WTC11 (cell line): Measurements from ENCODE around the gene NDUFS3. TPM values are rescaled to one million over a fixed set of nuclear protein-coding genes. Genes with fewer than 3 reads are reported as not detected.

Source experiments
- ATAC-seq: fragments of 200-7000 bp; cut with Tn5 transposase; 2 replicates; pipeline ENCODE4 v1.10.0; 2021; ENCODE audit warnings: mild to moderate bottlenecking, moderate library complexity
- CTCF ChIA-PET: fragments of 300-600 bp; sonication (Branson Sonifier 250); formaldehyde crosslinking; loops from one replicate; lab custom pipeline; 2021; ENCODE audit warnings: antibody characterized with exemption; lab: Charles Lee
- POLR2A ChIA-PET: fragments of 350-600 bp; sonication (Branson Sonifier 250); formaldehyde crosslinking; loops from one replicate; lab custom pipeline; 2021; ENCODE audit warnings: antibody characterized with exemption; lab: Charles Lee
- DNase-seq: peaks from one replicate; pipeline ENCODE4 v3.0.0; 2021; ENCODE audit warnings: low spot score
- H3K27ac Mint-ChIP-seq: 2 replicates; pipeline ENCODE4 v1.8.0; 2021; ENCODE audit warnings: mixed read lengths
- H3K27me3 Mint-ChIP-seq: 2 replicates; pipeline ENCODE4 v1.8.0; 2021; ENCODE audit warnings: low read depth, mild to moderate bottlenecking, moderate library complexity, mixed read lengths
- H3K36me3 Mint-ChIP-seq: 2 replicates; pipeline ENCODE4 v1.8.0; 2021; ENCODE audit warnings: mixed read lengths
- H3K4me1 Mint-ChIP-seq: 2 replicates; pipeline ENCODE4 v1.8.0; 2022; ENCODE audit warnings: mixed read lengths
- H3K4me3 Mint-ChIP-seq: 2 replicates; pipeline ENCODE4 v1.8.0; 2021; ENCODE audit warnings: mild to moderate bottlenecking, moderate library complexity, mixed read lengths
- H3K9me3 Mint-ChIP-seq: 2 replicates; pipeline ENCODE4 v1.8.0; 2021; ENCODE audit warnings: mixed read lengths
- CREM ChIP-seq: sonication (generic); formaldehyde crosslinking; IDR thresholded peaks from 2 replicates; pipeline ENCODE4 v1.8.1; 2022; ENCODE audit warnings: mild to moderate bottlenecking, missing genetic modification reagents, moderate library complexity
- E2F1 ChIP-seq: sonication (generic); formaldehyde crosslinking; IDR thresholded peaks from 2 replicates; pipeline ENCODE4 v1.8.0; 2022; ENCODE audit warnings: mild to moderate bottlenecking, missing genetic modification reagents
- FOXJ3 ChIP-seq: sonication (generic); formaldehyde crosslinking; IDR thresholded peaks from 2 replicates; pipeline ENCODE4 v1.9.0; 2021; ENCODE audit warnings: missing genetic modification reagents, mild to moderate bottlenecking, borderline replicate concordance
- IRF2 ChIP-seq: sonication (generic); formaldehyde crosslinking; IDR thresholded peaks from 2 replicates; pipeline ENCODE4 v1.8.0; 2022; ENCODE audit warnings: low read depth, missing genetic modification reagents, borderline replicate concordance
- MAX ChIP-seq: sonication (generic); formaldehyde crosslinking; IDR thresholded peaks from 2 replicates; pipeline ENCODE4 v1.8.0; 2022; ENCODE audit warnings: mild to moderate bottlenecking, missing genetic modification reagents
- MXD4 ChIP-seq: fragments of 250-450 bp; sonication (Bioruptor Pico); IDR thresholded peaks from 2 replicates; pipeline ENCODE4 v1.8.0; 2021; ENCODE audit warnings: mild to moderate bottlenecking, moderate library complexity, borderline replicate concordance
- NFATC4 ChIP-seq: fragments of 250-450 bp; sonication (Bioruptor Pico); IDR thresholded peaks from 2 replicates; pipeline ENCODE4 v1.9.0; 2021; ENCODE audit warnings: mild to moderate bottlenecking
- NR1H2 ChIP-seq: sonication (generic); formaldehyde crosslinking; IDR thresholded peaks from 2 replicates; pipeline ENCODE4 v1.9.0; 2021; ENCODE audit warnings: mild to moderate bottlenecking, moderate library complexity, missing genetic modification reagents
- SP1 ChIP-seq: sonication (generic); formaldehyde crosslinking; conservative IDR thresholded peaks from 2 replicates; pipeline ENCODE4 v1.8.1; 2022; ENCODE audit warnings: missing genetic modification reagents
- TCF7 ChIP-seq: sonication (generic); formaldehyde crosslinking; IDR thresholded peaks from 2 replicates; pipeline ENCODE4 v1.8.0; 2022; ENCODE audit warnings: mild to moderate bottlenecking, low read depth, missing genetic modification reagents, moderate library complexity
- TEAD1 ChIP-seq: sonication (generic); formaldehyde crosslinking; IDR thresholded peaks from 2 replicates; pipeline ENCODE4 v1.8.0; 2022; ENCODE audit warnings: mild to moderate bottlenecking, missing genetic modification reagents
- TEAD4 ChIP-seq: sonication (generic); formaldehyde crosslinking; IDR thresholded peaks from 2 replicates; pipeline ENCODE4 v1.8.0; 2022; ENCODE audit warnings: mild to moderate bottlenecking, missing genetic modification reagents
- ZBTB21 ChIP-seq: sonication (generic); formaldehyde crosslinking; IDR thresholded peaks from 2 replicates; pipeline ENCODE4 v1.8.1; 2023; ENCODE audit warnings: mild to moderate bottlenecking, missing genetic modification reagents, borderline replicate concordance
- ZNF121 ChIP-seq: sonication (generic); formaldehyde crosslinking; IDR thresholded peaks from 2 replicates; pipeline ENCODE4 v1.8.0; 2023; ENCODE audit warnings: missing genetic modification reagents
- ZNF219 ChIP-seq: sonication (generic); formaldehyde crosslinking; IDR thresholded peaks from 2 replicates; pipeline ENCODE4 v1.8.0; 2023; ENCODE audit warnings: missing genetic modification reagents, mild to moderate bottlenecking, borderline replicate concordance
- ZNF232 ChIP-seq: sonication (generic); formaldehyde crosslinking; IDR thresholded peaks from 2 replicates; pipeline ENCODE4 v1.8.0; 2022; ENCODE audit warnings: mild to moderate bottlenecking, missing genetic modification reagents
- ZNF263 ChIP-seq: sonication (generic); formaldehyde crosslinking; IDR thresholded peaks from 2 replicates; pipeline ENCODE4 v1.8.1; 2022; ENCODE audit warnings: low read depth, mild to moderate bottlenecking, moderate library complexity, missing genetic modification reagents
- ZNF416 ChIP-seq: fragments of 250-450 bp; sonication (Bioruptor Pico); IDR thresholded peaks from 2 replicates; pipeline ENCODE4 v1.9.0; 2021; ENCODE audit warnings: mild to moderate bottlenecking, inconsistent platforms
- ZNF423 ChIP-seq: fragments of 250-450 bp; sonication (Bioruptor Pico); IDR thresholded peaks from 2 replicates; pipeline ENCODE4 v2.1.2; 2022; ENCODE audit warnings: mild to moderate bottlenecking, moderate library complexity
- ZSCAN18 ChIP-seq: fragments of 250-450 bp; sonication (Bioruptor Pico); IDR thresholded peaks from 2 replicates; pipeline ENCODE4 v2.1.2; 2022; ENCODE audit warnings: mild to moderate bottlenecking, moderate library complexity
- total RNA-seq: library from RNA; stranded (reverse); gene quantifications from 3 replicates; pipeline ENCODE4 v1.2.3, GENCODE V29; 2021
- TF ChIP-seq, protein P1 (sequence below): fragments of 250-450 bp; sonication (Bioruptor Pico); IDR thresholded peaks from 2 replicates; pipeline ENCODE4 v1.9.0; 2021; ENCODE audit warnings: mild to moderate bottlenecking, borderline replicate concordance
- TF ChIP-seq, protein P2 (sequence below): sonication (generic); formaldehyde crosslinking; IDR thresholded peaks from 2 replicates; pipeline ENCODE4 v1.8.0; 2022; ENCODE audit warnings: mild to moderate bottlenecking, missing genetic modification reagents
- TF ChIP-seq, protein P3 (sequence below): fragments of 250-450 bp; sonication (Bioruptor Pico); IDR thresholded peaks from 2 replicates; pipeline ENCODE4 v1.9.0; 2021; ENCODE audit warnings: moderate library complexity, mild to moderate bottlenecking, inconsistent platforms, borderline replicate concordance
- TF ChIP-seq, protein P4 (sequence below): sonication (generic); formaldehyde crosslinking; IDR thresholded peaks from 2 replicates; pipeline ENCODE4 v1.8.1; 2023; ENCODE audit warnings: mild to moderate bottlenecking, missing genetic modification reagents

NDUFS3 gene
- total RNA-seq, 1 experiment from 2014 or later, result 140 TPM

GRCh38 chr11:47589584-47589976 lies 10.7 kb downstream of the NDUFS3 start:
- ATAC-seq (no peak), DNase-seq (no peak)
- POLR2A ChIA-PET, result no interaction called here

GRCh38 chr11:47589977-47590861 lies 11.3 kb downstream of the NDUFS3 start:
- DNase-seq (peak; percentile 60), ATAC-seq (peak; percentile 62)
- POLR2A ChIA-PET, result no interaction called here
- Mint-ChIP-seq H3K9me3 (no peaks in the 10 kb centered on the region), H3K36me3 (0 out of 2 replicates have a peak, but pooled peaks cover under 1% of the 10 kb centered on the region), H3K4me1 (peaks cover 26% of the 10 kb centered on the region), H3K4me3 (peak overlapping the region; percentile 57), H3K27me3 (peaks cover 57% of the 10 kb centered on the region), H3K27ac (no peak overlapping the region)
- CTCF ChIA-PET, result interaction anchor here (1.2 kb wide), 1 partner anchor 27 kb away, joined by 5 read pairs; no protein-coding TSS in a partner anchor
- TF ChIP-seq ZBTB21 (CRISPR knock-in tag) (no peak; the same call in 1 of the 2 replicates), TCF7 (CRISPR knock-in tag) (no peak), E2F1 (CRISPR knock-in tag) (no peak), ZNF219 (CRISPR knock-in tag) (no peak), ZSCAN18 (CRISPR knock-in tag) (no peak), ZNF416 (CRISPR knock-in tag) (no peak), CREM (CRISPR knock-in tag) (no peak), FOXJ3 (no peak), ZNF423 (CRISPR knock-in tag) (no peak), MXD4 (CRISPR knock-in tag) (no peak), SP1 (no peak), IRF2 (CRISPR knock-in tag) (no peak), MAX (peak; percentile 94), ZNF263 (no peak), NR1H2 (no peak), ZNF121 (no peak), ZNF232 (CRISPR knock-in tag) (no peak), TEAD1 (CRISPR knock-in tag) (peak; percentile 58; the same call in 1 of the 2 replicates)
- TF ChIP-seq, protein P1, sequence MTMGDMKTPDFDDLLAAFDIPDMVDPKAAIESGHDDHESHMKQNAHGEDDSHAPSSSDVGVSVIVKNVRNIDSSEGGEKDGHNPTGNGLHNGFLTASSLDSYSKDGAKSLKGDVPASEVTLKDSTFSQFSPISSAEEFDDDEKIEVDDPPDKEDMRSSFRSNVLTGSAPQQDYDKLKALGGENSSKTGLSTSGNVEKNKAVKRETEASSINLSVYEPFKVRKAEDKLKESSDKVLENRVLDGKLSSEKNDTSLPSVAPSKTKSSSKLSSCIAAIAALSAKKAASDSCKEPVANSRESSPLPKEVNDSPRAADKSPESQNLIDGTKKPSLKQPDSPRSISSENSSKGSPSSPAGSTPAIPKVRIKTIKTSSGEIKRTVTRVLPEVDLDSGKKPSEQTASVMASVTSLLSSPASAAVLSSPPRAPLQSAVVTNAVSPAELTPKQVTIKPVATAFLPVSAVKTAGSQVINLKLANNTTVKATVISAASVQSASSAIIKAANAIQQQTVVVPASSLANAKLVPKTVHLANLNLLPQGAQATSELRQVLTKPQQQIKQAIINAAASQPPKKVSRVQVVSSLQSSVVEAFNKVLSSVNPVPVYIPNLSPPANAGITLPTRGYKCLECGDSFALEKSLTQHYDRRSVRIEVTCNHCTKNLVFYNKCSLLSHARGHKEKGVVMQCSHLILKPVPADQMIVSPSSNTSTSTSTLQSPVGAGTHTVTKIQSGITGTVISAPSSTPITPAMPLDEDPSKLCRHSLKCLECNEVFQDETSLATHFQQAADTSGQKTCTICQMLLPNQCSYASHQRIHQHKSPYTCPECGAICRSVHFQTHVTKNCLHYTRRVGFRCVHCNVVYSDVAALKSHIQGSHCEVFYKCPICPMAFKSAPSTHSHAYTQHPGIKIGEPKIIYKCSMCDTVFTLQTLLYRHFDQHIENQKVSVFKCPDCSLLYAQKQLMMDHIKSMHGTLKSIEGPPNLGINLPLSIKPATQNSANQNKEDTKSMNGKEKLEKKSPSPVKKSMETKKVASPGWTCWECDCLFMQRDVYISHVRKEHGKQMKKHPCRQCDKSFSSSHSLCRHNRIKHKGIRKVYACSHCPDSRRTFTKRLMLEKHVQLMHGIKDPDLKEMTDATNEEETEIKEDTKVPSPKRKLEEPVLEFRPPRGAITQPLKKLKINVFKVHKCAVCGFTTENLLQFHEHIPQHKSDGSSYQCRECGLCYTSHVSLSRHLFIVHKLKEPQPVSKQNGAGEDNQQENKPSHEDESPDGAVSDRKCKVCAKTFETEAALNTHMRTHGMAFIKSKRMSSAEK (CRISPR knock-in tag), result no peak
- TF ChIP-seq, protein P2, sequence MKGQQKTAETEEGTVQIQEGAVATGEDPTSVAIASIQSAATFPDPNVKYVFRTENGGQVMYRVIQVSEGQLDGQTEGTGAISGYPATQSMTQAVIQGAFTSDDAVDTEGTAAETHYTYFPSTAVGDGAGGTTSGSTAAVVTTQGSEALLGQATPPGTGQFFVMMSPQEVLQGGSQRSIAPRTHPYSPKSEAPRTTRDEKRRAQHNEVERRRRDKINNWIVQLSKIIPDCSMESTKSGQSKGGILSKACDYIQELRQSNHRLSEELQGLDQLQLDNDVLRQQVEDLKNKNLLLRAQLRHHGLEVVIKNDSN (CRISPR knock-in tag), result peak; percentile 52; the same call in 1 of the 2 replicates
- TF ChIP-seq, protein P3, sequence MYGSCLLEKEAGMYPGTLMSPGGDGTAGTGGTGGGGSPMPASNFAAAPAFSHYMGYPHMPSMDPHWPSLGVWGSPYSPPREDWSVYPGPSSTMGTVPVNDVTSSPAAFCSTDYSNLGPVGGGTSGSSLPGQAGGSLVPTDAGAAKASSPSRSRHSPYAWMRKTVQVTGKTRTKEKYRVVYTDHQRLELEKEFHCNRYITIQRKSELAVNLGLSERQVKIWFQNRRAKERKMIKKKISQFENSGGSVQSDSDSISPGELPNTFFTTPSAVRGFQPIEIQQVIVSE (CRISPR knock-in tag), result no peak
- TF ChIP-seq, protein P4, sequence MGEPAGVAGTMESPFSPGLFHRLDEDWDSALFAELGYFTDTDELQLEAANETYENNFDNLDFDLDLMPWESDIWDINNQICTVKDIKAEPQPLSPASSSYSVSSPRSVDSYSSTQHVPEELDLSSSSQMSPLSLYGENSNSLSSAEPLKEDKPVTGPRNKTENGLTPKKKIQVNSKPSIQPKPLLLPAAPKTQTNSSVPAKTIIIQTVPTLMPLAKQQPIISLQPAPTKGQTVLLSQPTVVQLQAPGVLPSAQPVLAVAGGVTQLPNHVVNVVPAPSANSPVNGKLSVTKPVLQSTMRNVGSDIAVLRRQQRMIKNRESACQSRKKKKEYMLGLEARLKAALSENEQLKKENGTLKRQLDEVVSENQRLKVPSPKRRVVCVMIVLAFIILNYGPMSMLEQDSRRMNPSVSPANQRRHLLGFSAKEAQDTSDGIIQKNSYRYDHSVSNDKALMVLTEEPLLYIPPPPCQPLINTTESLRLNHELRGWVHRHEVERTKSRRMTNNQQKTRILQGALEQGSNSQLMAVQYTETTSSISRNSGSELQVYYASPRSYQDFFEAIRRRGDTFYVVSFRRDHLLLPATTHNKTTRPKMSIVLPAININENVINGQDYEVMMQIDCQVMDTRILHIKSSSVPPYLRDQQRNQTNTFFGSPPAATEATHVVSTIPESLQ, result no peak

More at GRCh38 chr11:47589584-47589976, 10.7 kb downstream of the NDUFS3 start:
- Mint-ChIP-seq H3K4me3 (peak overlapping the region; percentile 57), H3K27me3 (peaks cover 51% of the 10 kb centered on the region), H3K9me3 (no peaks in the 10 kb centered on the region), H3K36me3 (peaks cover 6% of the 10 kb centered on the region), H3K27ac (no peak overlapping the region), H3K4me1 (peaks cover 23% of the 10 kb centered on the region)
- TF ChIP-seq TEAD4 (CRISPR knock-in tag), result no peak
- TF ChIP-seq NFATC4 (CRISPR knock-in tag), result no peak
- CTCF ChIA-PET, result interaction anchor here (1.2 kb wide), 1 partner anchor 28 kb away, joined by 5 read pairs; no protein-coding TSS in a partner anchor
